Keratinocyte (primary cell): Measurements from ENCODE around the gene TAS2R50. TPM values are rescaled to one million over a fixed set of nuclear protein-coding genes. Genes with fewer than 3 reads are reported as not detected.

Experiments used
- DNase-seq: peaks from one replicate; pipeline ENCODE4 v3.0.0-alpha.2; 2011; ENCODE audit warnings: low read depth, missing footprints, low spot score
- FAIRE-seq: peaks from 2 replicates; lab custom pipeline; 2011; peaks lifted over from hg19 to GRCh38; lab: Jason Lieb, UNC
- H2AFZ ChIP-seq: 2 replicates; pipeline ENCODE4 v1.6.0; 2012; ENCODE audit warnings: low read length, control low read depth, inconsistent platforms; ENCODE audit not compliant: control insufficient read depth
- H3K27ac ChIP-seq: 2 replicates; pipeline ENCODE4 v1.5.1; 2011; ENCODE audit warnings: low read length; ENCODE audit not compliant: control insufficient read depth, insufficient read depth
- H3K27me3 ChIP-seq: 3 replicates; pipeline ENCODE4 v1.6.0; 2011; ENCODE audit warnings: low read length; ENCODE audit not compliant: control insufficient read depth, insufficient read depth; ENCODE audit errors: extremely low read depth
- H3K36me3 ChIP-seq, 2 experiments: 2 replicates in 1 of 2; 3 replicates in 1 of 2; pipeline ENCODE4 v1.5.1; 2011; ENCODE audit warnings: low read length in 2 of 2, mild to moderate bottlenecking in 1 of 2; ENCODE audit not compliant: control insufficient read depth in 2 of 2, insufficient read depth in 2 of 2; ENCODE audit errors: extremely low read depth in 1 of 2
- H3K4me1 ChIP-seq: 3 replicates; pipeline ENCODE4 v1.5.1; 2011; ENCODE audit warnings: low read length; ENCODE audit not compliant: control insufficient read depth, insufficient read depth; ENCODE audit errors: extremely low read depth
- H3K4me2 ChIP-seq: 3 replicates; pipeline ENCODE4 v1.6.0; 2011; ENCODE audit warnings: low read depth, low read length; ENCODE audit not compliant: control insufficient read depth, insufficient read depth; ENCODE audit errors: extremely low read depth
- H3K4me3 ChIP-seq, 3 experiments: fragments of 200-600 bp in 1 of 3; sonication (generic) in 1 of 3; 2 replicates in 2 of 3; 3 replicates in 1 of 3; pipeline ENCODE4 v1.5.1; 2011 to 2016; ENCODE audit warnings: low read length in 3 of 3, mild to moderate bottlenecking in 3 of 3, control low read depth in 2 of 3, inconsistent platforms in 1 of 3, low read depth in 1 of 3, mixed read lengths in 1 of 3, mixed run types in 1 of 3, moderate library complexity in 1 of 3; ENCODE audit not compliant: control insufficient read depth in 2 of 3, insufficient read depth in 2 of 3; ENCODE audit errors: extremely low read depth in 1 of 3
- H3K79me2 ChIP-seq: 2 replicates; pipeline ENCODE4 v1.6.0; 2012; ENCODE audit warnings: low read length; ENCODE audit not compliant: control insufficient read depth, insufficient read depth
- H3K9ac ChIP-seq: 3 replicates; pipeline ENCODE4 v1.6.0; 2011; ENCODE audit warnings: low read length; ENCODE audit not compliant: control insufficient read depth, insufficient read depth; ENCODE audit errors: extremely low read depth
- H3K9me1 ChIP-seq: 3 replicates; pipeline ENCODE4 v1.6.0; 2011; ENCODE audit warnings: low read length; ENCODE audit not compliant: control insufficient read depth, insufficient read depth; ENCODE audit errors: extremely low read depth
- H3K9me3 ChIP-seq: 2 replicates; pipeline ENCODE4 v1.5.1; 2012; ENCODE audit warnings: low read depth, low read length; ENCODE audit not compliant: control insufficient read depth
- H4K20me1 ChIP-seq: 3 replicates; pipeline ENCODE4 v1.6.0; 2011; ENCODE audit warnings: low read length; ENCODE audit not compliant: control insufficient read depth, insufficient read depth; ENCODE audit errors: extremely low read depth
- CTCF ChIP-seq, 3 experiments: IDR thresholded peaks in 1 of 3; conservative IDR thresholded peaks in 1 of 3; optimal IDR thresholded peaks in 1 of 3; 2 replicates in 2 of 3; 3 replicates in 1 of 3; pipeline versions ENCODE3 to v1.5.1; 2011; ENCODE audit warnings: low read length in 3 of 3, mild to moderate bottlenecking in 3 of 3, moderate library complexity in 2 of 3, control low read depth in 1 of 3, inconsistent platforms in 1 of 3; ENCODE audit not compliant: insufficient read depth in 2 of 3; ENCODE audit errors: extremely low read depth in 1 of 3
- EZH2 ChIP-seq: IDR thresholded peaks from one replicate; pipeline ENCODE4 v1.6.1; 2012; ENCODE audit warnings: inconsistent platforms, mild to moderate bottlenecking, low read length, moderate library complexity
- dilution Hi-C: fragments of 300-500 bp; cut with MboI; formaldehyde crosslinking; loops from one replicate; pipeline ENCODE4 v1.7.0; 2020; ENCODE audit warnings: low sequenced_read_pairs; ENCODE audit not compliant: extremely low pct_ligation_motif_present
- polyA plus RNA-seq, 5 experiments: library from polyadenylated mRNA; depleted of rRNA in 3 of 5; stranded (reverse) in 3 of 5; stranded (forward) in 1 of 5; unstranded in 1 of 5; fragments of >200 nt; gene quantifications; 1 replicate in 1 of 5; 2 replicates in 3 of 5; 3 replicates in 1 of 5; pipeline versions ENCODE4 v1.2.1 to v1.2.3, GENCODE V29; 2011 to 2012; ENCODE audit warnings: missing spikeins in 2 of 5, low read depth in 1 of 5, low replicate concordance in 1 of 5

TAS2R50 gene
- polyA plus RNA-seq, 1 donor (not counting 4 experiments of a cell fraction or from before 2014, with no cell fraction given), result 0.10 TPM

GRCh38 chr12:10994307-10994706, 7.6 kb upstream of the TAS2R50 start:
- Histone ChIP-seq H3K27me3 (no peaks in the 10 kb centered on the region), H3K9me3 (no peaks in the 10 kb centered on the region), H3K36me3 (no peaks in the 10 kb centered on the region), H3K79me2 (no peaks in the 10 kb centered on the region), H4K20me1 (no peaks in the 10 kb centered on the region), H3K9ac (no peak overlapping the region), H3K4me3 (no peak overlapping the region), H3K27ac (no peak overlapping the region), H3K4me1 (no peaks in the 10 kb centered on the region), H3K9me1 (no peaks in the 10 kb centered on the region), H3K4me2 (no peak overlapping the region), H2AFZ (no peak overlapping the region)
- dilution Hi-C loops, result no loop called here
- FAIRE-seq (no peak), DNase-seq (no peak)
- TF ChIP-seq CTCF (optimal IDR thresholded peaks at IDR 0.05 in 1 of 3, IDR thresholded peaks at IDR 0.05 in 1 of 3, conservative IDR thresholded peaks at IDR 0.05 in 1 of 3; ENCODE audit: extremely low read depth in 1 of 3, insufficient read depth in 2 of 3, low read length in 3 of 3), result no peak
- no peak for TF ChIP-seq EZH2

- no peaks in the 10 kb centered on the region for H3K9me3 ChIP-seq
- no peaks in the 10 kb centered on the region for H3K79me2 ChIP-seq
- H3K9me1 ChIP-seq, result no peaks in the 10 kb centered on the region
- FAIRE-seq (no peak), DNase-seq (no peak)
- H3K27ac ChIP-seq, result no peak overlapping the region
- H3K4me3 ChIP-seq, result no peak overlapping the region
- H3K36me3 ChIP-seq, result no peaks in the 10 kb centered on the region
- H4K20me1 ChIP-seq, result no peaks in the 10 kb centered on the region
- H3K4me2 ChIP-seq, result no peak overlapping the region
- dilution Hi-C loops, result no loop called here
- H2AFZ ChIP-seq, result no peak overlapping the region
- TF ChIP-seq EZH2 (no peak), CTCF (optimal IDR thresholded peaks at IDR 0.05 in 1 of 3, IDR thresholded peaks at IDR 0.05 in 1 of 3, conservative IDR thresholded peaks at IDR 0.05 in 1 of 3; ENCODE audit: extremely low read depth in 1 of 3, insufficient read depth in 2 of 3, low read length in 3 of 3) (no peak)
- H3K27me3 ChIP-seq, result no peaks in the 10 kb centered on the region
- no peaks in the 10 kb centered on the region for H3K4me1 ChIP-seq
- H3K9ac ChIP-seq, result no peak overlapping the region
Measured at GRCh38 chr12:10989107-10989506, 2.4 kb upstream of the TAS2R50 start.
